Hematopoietic multipotent progenitor cell treated with erythropoietin and hydrocortisone succinate and interleukin-3 and kit ligand, for 17 days (in vitro differentiated cells): ENCODE results near the gene SEMA4F.

Experiments
- DNase-seq: peaks from one replicate; pipeline ENCODE4 v3.0.0-alpha.2; 2015; ENCODE audit warnings: low spot score

Gene SEMA4F

GRCh38 chr2:74659462-74659861 is 5.4 kb downstream of the SEMA4F start:
- no peak for DNase-seq

GRCh38 chr2:74668087-74668486 is 14.0 kb downstream of the SEMA4F start:
- DNase-seq: no peak

GRCh38 chr2:74670263-74670662 is 16.2 kb downstream of the SEMA4F start:
- no peak for DNase-seq

GRCh38 chr2:74671479-74671878 is 17.4 kb downstream of the SEMA4F start:
- no peak for DNase-seq

- no peak for DNase-seq
These were observed 19.9 kb downstream of the SEMA4F start for GRCh38 chr2:74673826-74674528.

- no peak for DNase-seq
These were observed 21.0 kb downstream of the SEMA4F start for GRCh38 chr2:74675090-74675489.

- no peak for DNase-seq
These were observed 22.3 kb downstream of the SEMA4F start for GRCh38 chr2:74676331-74676730.

GRCh38 chr2:74679615-74680014 is 25.6 kb downstream of the SEMA4F start:
- DNase-seq: no peak

GRCh38 chr2:74682501-74682900 is 28.5 kb downstream of the SEMA4F start:
- no peak for DNase-seq

- no peak for DNase-seq
These were observed 31.4 kb downstream of the SEMA4F start for GRCh38 chr2:74685408-74685807.

- DNase-seq: no peak
These were observed 34.8 kb downstream of the SEMA4F start for GRCh38 chr2:74688881-74689280.

- DNase-seq: no peak
These were observed 35.6 kb downstream of the SEMA4F start for GRCh38 chr2:74689671-74690070.

GRCh38 chr2:74690571-74690970 is 36.5 kb downstream of the SEMA4F start:
- peak; percentile 11 for DNase-seq

GRCh38 chr2:74691929-74692328 is 37.9 kb downstream of the SEMA4F start:
- DNase-seq: no peak

GRCh38 chr2:74693213-74693612 is 39.2 kb downstream of the SEMA4F start:
- DNase-seq: no peak

GRCh38 chr2:74693668-74694067 is 39.6 kb downstream of the SEMA4F start:
- DNase-seq: no peak

GRCh38 chr2:74694281-74694680 is 40.2 kb downstream of the SEMA4F start:
- no peak for DNase-seq

- no peak for DNase-seq
These were observed 41.6 kb downstream of the SEMA4F start for GRCh38 chr2:74695663-74696062.

GRCh38 chr2:74696829-74697228 is 42.8 kb downstream of the SEMA4F start:
- DNase-seq: no peak

GRCh38 chr2:74700643-74701372 is 46.8 kb downstream of the SEMA4F start:
- DNase-seq: no peak

GRCh38 chr2:74702001-74702715 is 48.1 kb downstream of the SEMA4F start:
- no peak for DNase-seq

- DNase-seq: no peak
These were observed 49.3 kb downstream of the SEMA4F start for GRCh38 chr2:74703373-74703772.

- no peak for DNase-seq
These were observed 50.2 kb downstream of the SEMA4F start for GRCh38 chr2:74704216-74704615.
